T-helper 1 cell treated with Interleukin-12 subunit alpha and Interleukin-12 subunit beta and Interleukin-4 antibody, amounts not matched to agents 30 μg/mL and 1 μg/mL, for 36 hours (primary cell): Measurements from ENCODE around the gene ZNF296.
"Not testable (repeated sequence)": the region's sequence is repeated elsewhere in the genome, so short reads cannot be mapped to it uniquely, and the experiment has no call there.

ENCODE experiments used
- H3K27ac Mint-ChIP-seq: one replicate; pipeline ENCODE4 v1.8.0; 2021; ENCODE audit warnings: mild to moderate bottlenecking, mixed read lengths
- H3K27me3 Mint-ChIP-seq: one replicate; pipeline ENCODE4 v1.8.0; 2021; ENCODE audit warnings: low read depth, mixed read lengths
- H3K36me3 Mint-ChIP-seq: one replicate; pipeline ENCODE4 v1.8.0; 2021; ENCODE audit warnings: low read depth, mixed read lengths
- H3K4me1 Mint-ChIP-seq: one replicate; pipeline ENCODE4 v1.8.0; 2021; ENCODE audit warnings: low read depth, mixed read lengths
- H3K4me3 Mint-ChIP-seq: one replicate; pipeline ENCODE4 v1.8.0; 2021; ENCODE audit warnings: mild to moderate bottlenecking, moderate library complexity, mixed read lengths
- H3K9me3 Mint-ChIP-seq: one replicate; pipeline ENCODE4 v1.8.0; 2021; ENCODE audit warnings: mixed read lengths

The ZNF296 gene

GRCh38 chr19:45112111-45112827, 36.0 kb upstream of the ZNF296 start:
- Mint-ChIP-seq H3K27ac (no peak overlapping the region), H3K9me3 (no peaks in the 10 kb centered on the region), H3K4me3 (no peak overlapping the region), H3K4me1 (peaks cover 20% of the 10 kb centered on the region), H3K27me3 (no peaks in the 10 kb centered on the region), H3K36me3 (no peaks in the 10 kb centered on the region)

- H3K27ac Mint-ChIP-seq = no peak overlapping the region
- H3K4me3 Mint-ChIP-seq = no peak overlapping the region
- no peaks in the 10 kb centered on the region for H3K27me3 Mint-ChIP-seq
- no peaks in the 10 kb centered on the region for H3K36me3 Mint-ChIP-seq
- peaks cover 12% of the 10 kb centered on the region for H3K4me1 Mint-ChIP-seq
- H3K9me3 Mint-ChIP-seq = no peaks in the 10 kb centered on the region
These were observed 34.6 kb upstream of the ZNF296 start for GRCh38 chr19:45110851-45111266.

DNA sequence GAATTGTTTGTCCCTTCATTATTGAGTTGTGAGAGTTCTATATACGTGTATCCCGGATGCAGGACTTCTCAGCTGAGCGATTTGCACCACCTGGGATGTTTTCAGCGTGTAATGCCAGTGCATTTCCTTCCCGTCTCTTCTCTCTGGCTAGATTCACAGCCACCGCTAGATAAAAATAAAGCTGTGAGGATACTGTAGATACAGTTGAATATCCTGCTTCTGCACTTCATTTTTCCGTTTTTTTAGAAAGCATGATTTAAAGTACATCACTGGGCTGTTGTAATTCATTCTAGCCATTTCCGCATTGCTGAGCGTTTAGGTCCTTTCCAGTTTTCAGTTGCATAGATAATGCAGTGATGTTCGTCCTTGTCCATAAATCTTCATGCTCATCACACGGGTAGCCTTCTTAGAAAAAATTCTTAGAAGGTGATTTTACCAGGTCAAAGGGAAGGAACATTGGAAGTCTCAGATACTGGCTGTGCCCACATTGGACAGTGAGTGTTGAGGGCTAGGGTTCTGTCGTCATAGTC, 31.4 kb upstream of the ZNF296 start:
- Mint-ChIP-seq H3K27ac (no peak overlapping the region), H3K9me3 (no peaks in the 10 kb centered on the region), H3K27me3 (no peaks in the 10 kb centered on the region), H3K4me1 (peaks cover 24% of the 10 kb centered on the region), H3K36me3 (no peaks in the 10 kb centered on the region), H3K4me3 (no peak overlapping the region)

GRCh38 chr19:45106363-45106762, 30.1 kb upstream of the ZNF296 start:
- not testable (repeated sequence) for H3K27ac Mint-ChIP-seq

GRCh38 chr19:45104658-45105349, 28.5 kb upstream of the ZNF296 start:
- peaks cover 22% of the 10 kb centered on the region for H3K4me1 Mint-ChIP-seq
- H3K9me3 Mint-ChIP-seq = no peaks in the 10 kb centered on the region
- peak overlapping the region; percentile 21 for H3K4me3 Mint-ChIP-seq
- no peaks in the 10 kb centered on the region for H3K36me3 Mint-ChIP-seq
- no peaks in the 10 kb centered on the region for H3K27me3 Mint-ChIP-seq
- no peak overlapping the region for H3K27ac Mint-ChIP-seq

More at GRCh38 chr19:45106363-45106762, 30.1 kb upstream of the ZNF296 start:
- H3K4me3 Mint-ChIP-seq, H3K9me3 Mint-ChIP-seq, H3K36me3 Mint-ChIP-seq, H3K27me3 Mint-ChIP-seq: not testable (repeated sequence)
- peaks cover 24% of the 10 kb centered on the region for H3K4me1 Mint-ChIP-seq

GRCh38 chr19:45103508-45104319, 27.4 kb upstream of the ZNF296 start:
- H3K4me1 Mint-ChIP-seq = peaks cover 18% of the 10 kb centered on the region
- no peak overlapping the region for H3K4me3 Mint-ChIP-seq
- no peaks in the 10 kb centered on the region for H3K9me3 Mint-ChIP-seq
- peaks cover 2% of the 10 kb centered on the region for H3K36me3 Mint-ChIP-seq
- H3K27ac Mint-ChIP-seq = peak overlapping the region; percentile 57
- no peaks in the 10 kb centered on the region for H3K27me3 Mint-ChIP-seq

DNA sequence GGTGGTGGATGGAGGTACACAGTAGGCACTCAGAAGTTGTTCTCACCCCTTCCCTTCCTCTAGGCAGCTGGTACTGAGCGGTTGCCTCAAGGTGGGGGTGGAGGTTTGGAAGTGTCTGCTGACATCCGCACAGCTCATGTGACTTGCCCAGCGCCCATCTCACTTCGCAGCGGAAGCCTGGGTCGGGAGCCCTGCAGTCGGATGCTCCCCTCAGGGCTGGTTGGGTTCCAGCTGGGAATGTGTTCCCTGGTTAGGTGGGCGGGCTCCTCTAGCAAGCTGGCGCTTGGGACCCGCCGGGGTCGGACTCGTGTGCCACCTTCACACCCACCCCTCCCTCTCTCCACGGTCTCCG, 26.9 kb upstream of the ZNF296 start:
- H3K9me3 Mint-ChIP-seq = no peaks in the 10 kb centered on the region
- H3K4me3 Mint-ChIP-seq = no peak overlapping the region
- no peak overlapping the region for H3K27ac Mint-ChIP-seq
- peaks cover 2% of the 10 kb centered on the region for H3K36me3 Mint-ChIP-seq
- H3K4me1 Mint-ChIP-seq = peaks cover 18% of the 10 kb centered on the region
- H3K27me3 Mint-ChIP-seq = no peaks in the 10 kb centered on the region

- peaks cover 21% of the 10 kb centered on the region for H3K4me1 Mint-ChIP-seq
- H3K36me3 Mint-ChIP-seq = peaks cover 2% of the 10 kb centered on the region
- no peak overlapping the region for H3K27ac Mint-ChIP-seq
These were observed 26.2 kb upstream of the ZNF296 start for GRCh38 chr19:45102481-45102880.

DNA sequence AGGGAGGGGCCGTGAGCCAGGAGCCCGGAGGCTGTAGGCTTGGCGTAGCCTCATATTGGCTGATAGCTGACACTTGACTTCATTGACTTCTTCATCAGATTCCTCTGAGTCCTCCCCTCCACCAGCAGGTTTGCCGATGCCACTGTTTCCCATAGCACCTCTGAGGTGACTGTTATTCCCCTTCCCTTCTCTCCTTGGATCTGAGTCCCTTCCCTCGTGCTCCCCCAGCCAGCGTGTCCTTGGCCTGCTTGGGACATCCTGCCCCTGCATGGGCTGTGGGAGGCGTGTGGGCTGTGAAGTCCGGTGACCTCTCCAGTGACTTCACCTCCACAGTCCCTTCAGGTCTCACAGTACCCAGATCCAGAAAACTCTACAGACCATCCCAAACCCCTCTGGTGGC, 25.5 kb upstream of the ZNF296 start:
- Mint-ChIP-seq H3K27me3 (no peaks in the 10 kb centered on the region), H3K4me3 (no peak overlapping the region), H3K9me3 (no peaks in the 10 kb centered on the region), H3K27ac (no peak overlapping the region), H3K4me1 (peaks cover 24% of the 10 kb centered on the region), H3K36me3 (peaks cover 3% of the 10 kb centered on the region)

More at GRCh38 chr19:45102481-45102880, 26.2 kb upstream of the ZNF296 start:
- Mint-ChIP-seq H3K4me3 (no peak overlapping the region), H3K27me3 (no peaks in the 10 kb centered on the region), H3K9me3 (no peaks in the 10 kb centered on the region)

DNA sequence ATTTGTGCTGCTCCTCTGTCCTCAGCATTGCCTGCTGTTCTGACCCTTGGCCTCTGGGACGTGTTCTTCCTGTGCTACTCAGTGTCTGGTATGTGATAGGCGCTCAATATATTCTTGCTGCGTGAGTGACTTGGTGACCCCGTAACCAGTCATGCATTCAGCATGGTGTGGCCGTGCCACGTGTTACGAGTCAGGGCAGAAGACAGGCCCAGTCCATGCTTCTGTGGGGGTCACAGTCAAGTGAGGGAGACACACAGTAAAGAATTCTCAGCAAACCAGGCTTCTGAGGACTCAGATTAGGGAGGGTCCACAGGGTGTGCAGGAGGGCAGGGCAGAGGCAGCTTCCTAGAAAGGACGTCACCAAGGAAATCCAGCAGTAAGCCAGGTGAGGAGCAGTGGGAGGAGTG, 24.6 kb upstream of the ZNF296 start:
- no peak overlapping the region for H3K4me3 Mint-ChIP-seq
- H3K4me1 Mint-ChIP-seq = peaks cover 33% of the 10 kb centered on the region
- H3K27me3 Mint-ChIP-seq = no peaks in the 10 kb centered on the region
- no peak overlapping the region for H3K27ac Mint-ChIP-seq
- no peaks in the 10 kb centered on the region for H3K9me3 Mint-ChIP-seq
- H3K36me3 Mint-ChIP-seq = peaks cover 5% of the 10 kb centered on the region

DNA sequence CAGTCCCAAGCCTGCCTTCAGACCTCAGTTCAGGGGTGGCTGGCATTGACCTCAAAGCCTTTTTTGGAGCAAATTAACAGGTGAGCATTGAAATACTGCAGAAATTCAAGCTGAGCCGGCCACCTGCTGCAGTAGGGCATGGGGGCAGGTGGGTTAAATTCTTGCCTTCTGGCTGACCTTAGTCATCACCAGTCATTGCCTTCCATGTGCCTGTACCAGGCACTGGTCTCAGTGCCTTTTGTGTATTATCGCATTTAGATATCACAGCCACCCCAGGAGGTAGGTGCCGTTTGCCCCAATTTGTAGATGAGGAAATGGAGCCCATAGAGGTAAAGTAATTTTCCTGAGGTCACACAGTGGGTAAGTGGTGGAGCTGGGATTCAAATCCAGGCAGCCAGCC, 23.9 kb upstream of the ZNF296 start:
- Mint-ChIP-seq H3K27me3 (no peaks in the 10 kb centered on the region), H3K4me3 (no peak overlapping the region), H3K9me3 (no peaks in the 10 kb centered on the region), H3K27ac (no peak overlapping the region), H3K4me1 (peaks cover 32% of the 10 kb centered on the region), H3K36me3 (peaks cover 5% of the 10 kb centered on the region)

DNA sequence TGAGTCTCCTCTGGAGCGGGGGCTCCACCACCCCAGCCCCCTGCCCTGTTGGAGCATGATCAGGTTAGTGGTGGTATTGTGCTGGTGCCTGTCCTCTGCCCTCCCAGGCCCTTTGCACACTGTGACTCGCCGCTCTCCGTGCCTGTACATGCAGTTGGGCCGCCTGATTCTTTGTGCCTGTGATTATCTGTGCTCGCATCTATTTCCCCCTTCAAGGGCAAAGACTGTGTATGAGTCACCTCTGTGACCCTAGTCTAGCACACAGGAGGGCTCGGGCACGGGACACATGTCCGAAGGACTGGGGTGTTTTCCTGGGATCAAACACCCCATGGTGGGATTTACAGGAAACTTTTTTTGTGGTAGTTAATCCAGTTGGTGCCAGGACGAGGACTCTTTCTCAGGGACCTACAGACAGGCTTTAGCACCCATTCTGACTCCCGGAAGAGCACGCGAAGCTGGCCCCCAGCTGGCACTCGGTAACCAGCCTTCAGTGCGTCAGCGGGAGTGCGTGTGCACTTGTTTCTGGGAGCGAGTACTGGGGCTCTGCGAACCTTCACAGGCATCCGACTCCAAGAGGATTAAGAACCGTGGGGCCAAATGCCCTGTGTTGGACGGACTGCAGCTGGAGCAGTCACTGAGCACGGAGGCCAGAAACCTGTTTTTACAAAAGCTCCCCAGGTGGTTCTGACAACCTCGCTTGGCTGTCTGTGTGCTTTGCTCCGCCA, 23.4 kb upstream of the ZNF296 start:
- peaks cover 5% of the 10 kb centered on the region for H3K36me3 Mint-ChIP-seq
- H3K9me3 Mint-ChIP-seq = no peaks in the 10 kb centered on the region
- H3K27ac Mint-ChIP-seq = no peak overlapping the region
- H3K4me1 Mint-ChIP-seq = peaks cover 31% of the 10 kb centered on the region
- H3K27me3 Mint-ChIP-seq = no peaks in the 10 kb centered on the region
- H3K4me3 Mint-ChIP-seq = no peak overlapping the region

GRCh38 chr19:45098521-45099466, 22.5 kb upstream of the ZNF296 start:
- Mint-ChIP-seq H3K4me3 (no peak overlapping the region), H3K4me1 (peaks cover 31% of the 10 kb centered on the region), H3K27me3 (no peaks in the 10 kb centered on the region), H3K9me3 (no peaks in the 10 kb centered on the region), H3K27ac (no peak overlapping the region), H3K36me3 (peaks cover 5% of the 10 kb centered on the region)
